Activated CD8-positive, alpha-beta T cell treated with anti-CD3 and anti-CD28 coated beads, Interleukin-2, amount 10 ng/mL, durations not matched to agents 7 days and 5 days (primary cell): ENCODE results near the gene HCK. TPM values are rescaled to one million over a fixed set of nuclear protein-coding genes. Genes with fewer than 3 reads are reported as not detected.

ENCODE experiments used
- ATAC-seq: fragments of 150-1000 bp; cut with Tn5 transposase; one replicate; pipeline ENCODE4 v1.10.0; 2021; ENCODE audit warnings: moderate library complexity
- CTCF ChIA-PET: fragments of 350-600 bp; sonication (Branson Sonifier 250); formaldehyde crosslinking; loops from one replicate; lab custom pipeline; 2021; ENCODE audit warnings: antibody characterized with exemption; lab: Charles Lee
- POLR2A ChIA-PET: fragments of 350-600 bp; sonication (Branson Sonifier 250); formaldehyde crosslinking; loops from one replicate; lab custom pipeline; 2021; ENCODE audit warnings: antibody characterized with exemption; lab: Charles Lee
- DNase-seq: peaks from one replicate; pipeline ENCODE4 v3.0.0-alpha.2; 2020
- H3K27ac Mint-ChIP-seq: one replicate; pipeline ENCODE4 v1.8.0; 2021; ENCODE audit warnings: mild to moderate bottlenecking, mixed read lengths
- H3K27me3 Mint-ChIP-seq: one replicate; pipeline ENCODE4 v1.8.0; 2021; ENCODE audit warnings: low read depth, mixed read lengths
- H3K36me3 Mint-ChIP-seq: one replicate; pipeline ENCODE4 v1.8.0; 2021; ENCODE audit warnings: low read depth, mixed read lengths
- H3K4me1 Mint-ChIP-seq: one replicate; pipeline ENCODE4 v1.8.0; 2021; ENCODE audit warnings: low read depth, mixed read lengths
- H3K4me3 Mint-ChIP-seq: one replicate; pipeline ENCODE4 v1.8.0; 2021; ENCODE audit warnings: mild to moderate bottlenecking, mixed read lengths
- H3K9me3 Mint-ChIP-seq: one replicate; pipeline ENCODE4 v1.8.0; 2022; ENCODE audit warnings: mixed read lengths; ENCODE audit not compliant: insufficient read depth
- total RNA-seq, 2 experiments: library from RNA; stranded (reverse); gene quantifications; one replicate each; pipeline ENCODE4 v1.2.3, GENCODE V29; 2021

The HCK gene
- total RNA-seq, 2 experiments from 2014 or later: not detected

DNA sequence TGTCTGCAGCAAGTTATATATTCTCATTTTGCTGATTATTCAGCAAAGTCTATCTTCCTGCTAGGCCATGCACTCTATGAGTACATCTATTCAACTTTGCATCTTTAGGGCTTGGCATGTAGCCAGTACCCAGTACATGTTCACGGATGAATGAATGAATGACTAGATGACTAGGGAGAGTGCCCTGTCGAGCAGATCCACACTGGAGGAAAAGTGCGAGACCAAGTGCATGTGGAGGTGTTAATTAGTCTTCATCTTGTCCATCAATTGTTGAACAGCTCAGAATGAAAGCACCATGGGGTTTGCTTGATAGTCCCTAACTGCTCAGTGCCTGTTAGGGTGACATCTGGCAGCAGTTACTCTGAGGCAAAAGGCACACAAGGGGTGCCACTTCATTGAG lies 87.9 kb downstream of the HCK start:
- Mint-ChIP-seq H3K4me1 (no peaks in the 10 kb centered on the region), H3K27ac (no peak overlapping the region), H3K4me3 (no peak overlapping the region), H3K27me3 (no peaks in the 10 kb centered on the region), H3K9me3 (no peaks in the 10 kb centered on the region), H3K36me3 (peaks cover 55% of the 10 kb centered on the region)
- ChIA-PET CTCF (no interaction called here), POLR2A (no interaction called here)
- no peak for ATAC-seq
- no peak for DNase-seq

DNA sequence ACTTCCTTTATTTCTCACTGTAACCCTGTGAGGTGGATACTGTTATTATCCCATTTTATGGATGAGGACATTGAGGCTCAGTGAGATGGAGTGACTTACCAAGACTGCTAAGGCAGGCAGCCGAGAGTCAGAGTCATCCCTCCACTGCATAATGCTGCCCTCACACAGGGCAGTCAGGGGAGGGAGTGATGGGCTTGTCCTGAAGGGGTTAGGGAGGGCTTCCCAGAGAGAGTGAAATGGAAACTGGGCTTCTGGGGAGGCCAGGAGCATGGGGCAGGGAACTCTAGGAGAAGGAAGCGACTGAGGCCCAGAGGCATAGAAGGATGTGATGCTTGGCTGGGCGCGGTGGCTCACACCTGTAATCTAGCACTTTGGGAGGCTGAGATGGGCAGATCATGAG lies 88.6 kb downstream of the HCK start:
- ChIA-PET CTCF (no interaction called here), POLR2A (no interaction called here)
- Mint-ChIP-seq H3K27me3 (no peaks in the 10 kb centered on the region), H3K9me3 (no peaks in the 10 kb centered on the region), H3K36me3 (peaks cover 58% of the 10 kb centered on the region), H3K4me3 (no peak overlapping the region), H3K27ac (no peak overlapping the region), H3K4me1 (no peaks in the 10 kb centered on the region)
- DNase-seq: no peak
- no peak for ATAC-seq

DNA sequence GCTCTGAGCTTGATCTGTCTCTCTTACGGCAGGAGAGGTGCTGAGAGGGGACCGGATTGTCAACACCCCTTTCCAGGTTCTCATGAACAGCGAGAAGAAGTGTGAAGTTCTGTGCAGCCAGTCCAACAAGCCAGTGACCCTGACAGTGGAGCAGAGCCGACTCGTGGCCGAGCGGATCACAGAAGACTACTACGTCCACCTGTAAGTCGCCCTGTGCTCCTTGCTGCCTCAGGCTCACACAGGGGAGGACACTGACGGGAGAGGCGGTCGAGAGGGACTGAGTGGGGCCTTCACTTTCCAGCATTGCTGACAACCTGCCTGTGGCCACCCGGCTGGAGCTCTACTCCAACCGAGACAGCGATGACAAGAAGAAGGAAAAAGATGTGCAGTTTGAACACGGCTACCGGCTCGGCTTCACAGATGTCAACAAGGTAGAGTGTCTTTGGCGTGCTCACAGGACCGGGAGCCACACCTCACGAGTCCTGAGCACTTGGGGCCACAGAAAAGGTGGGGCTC lies 89.5 kb downstream of the HCK start:
- Mint-ChIP-seq H3K4me1 (no peaks in the 10 kb centered on the region), H3K27ac (no peak overlapping the region), H3K27me3 (no peaks in the 10 kb centered on the region), H3K9me3 (no peaks in the 10 kb centered on the region), H3K36me3 (peaks cover 65% of the 10 kb centered on the region), H3K4me3 (no peak overlapping the region)
- ATAC-seq: no peak
- CTCF ChIA-PET: no interaction called here
- no peak for DNase-seq
- POLR2A ChIA-PET: no interaction called here

DNA sequence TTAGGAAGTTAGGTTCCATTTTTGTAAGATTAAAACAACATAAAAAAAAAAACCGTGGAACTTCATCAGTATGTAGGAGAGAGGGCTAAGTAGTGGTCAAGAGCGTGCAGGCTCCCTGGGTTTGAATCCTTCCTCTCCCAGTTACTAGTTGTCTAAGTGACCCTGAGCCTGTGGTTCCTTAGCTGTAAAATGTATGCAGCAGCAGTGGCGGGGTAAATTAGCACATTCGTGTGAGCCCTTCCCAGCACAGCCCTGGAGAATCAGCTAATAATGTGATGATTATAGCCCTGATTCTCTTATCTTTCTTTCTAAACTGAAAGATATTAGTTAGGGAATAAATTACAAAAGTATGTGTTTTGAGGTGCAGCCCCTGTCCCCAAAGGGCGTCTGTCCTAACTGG lies 90.0 kb downstream of the HCK start:
- Mint-ChIP-seq H3K4me1 (no peaks in the 10 kb centered on the region), H3K9me3 (no peaks in the 10 kb centered on the region), H3K27me3 (no peaks in the 10 kb centered on the region), H3K27ac (no peak overlapping the region), H3K36me3 (peaks cover 67% of the 10 kb centered on the region), H3K4me3 (no peak overlapping the region)
- ATAC-seq (no peak), DNase-seq (no peak)
- ChIA-PET CTCF (no interaction called here), POLR2A (no interaction called here)

- Mint-ChIP-seq H3K9me3 (no peaks in the 10 kb centered on the region), H3K27ac (no peak overlapping the region), H3K36me3 (peaks cover 64% of the 10 kb centered on the region), H3K4me3 (no peak overlapping the region), H3K27me3 (no peaks in the 10 kb centered on the region), H3K4me1 (no peaks in the 10 kb centered on the region)
- DNase-seq (no peak), ATAC-seq (no peak)
- CTCF ChIA-PET: interaction anchor here (0.5 kb wide), 1 partner anchor 243 kb away, joined by 4 read pairs; no protein-coding TSS in a partner anchor
- POLR2A ChIA-PET: no interaction called here
Observed at GRCh38 chr20:32142991-32143390, 90.9 kb downstream of the HCK start.

- Mint-ChIP-seq H3K27me3 (no peaks in the 10 kb centered on the region), H3K4me3 (no peak overlapping the region), H3K4me1 (no peaks in the 10 kb centered on the region), H3K9me3 (no peaks in the 10 kb centered on the region), H3K36me3 (peaks cover 61% of the 10 kb centered on the region), H3K27ac (no peak overlapping the region)
- ChIA-PET POLR2A (no interaction called here), CTCF (no interaction called here)
- no peak for DNase-seq
- ATAC-seq: no peak
Observed at GRCh38 chr20:32144898-32145662, 93.0 kb downstream of the HCK start.

- no peak overlapping the region for H3K27ac Mint-ChIP-seq
- no peak for DNase-seq
- POLR2A ChIA-PET: interaction anchor here (1.5 kb wide), 1 partner anchor 40 kb away, joined by 4 read pairs; the partner anchor contains the start of gene TM9SF4
- no peak for ATAC-seq
- peaks cover 53% of the 10 kb centered on the region for H3K36me3 Mint-ChIP-seq
- CTCF ChIA-PET: interaction anchor here (0.9 kb wide), 1 partner anchor 188 kb away, joined by 3 read pairs; no protein-coding TSS in a partner anchor
- no peaks in the 10 kb centered on the region for H3K9me3 Mint-ChIP-seq
- H3K27me3 Mint-ChIP-seq: no peaks in the 10 kb centered on the region
- no peak overlapping the region for H3K4me3 Mint-ChIP-seq
- H3K4me1 Mint-ChIP-seq: no peaks in the 10 kb centered on the region
Observed at GRCh38 chr20:32149566-32150170, 97.6 kb downstream of the HCK start.

DNA sequence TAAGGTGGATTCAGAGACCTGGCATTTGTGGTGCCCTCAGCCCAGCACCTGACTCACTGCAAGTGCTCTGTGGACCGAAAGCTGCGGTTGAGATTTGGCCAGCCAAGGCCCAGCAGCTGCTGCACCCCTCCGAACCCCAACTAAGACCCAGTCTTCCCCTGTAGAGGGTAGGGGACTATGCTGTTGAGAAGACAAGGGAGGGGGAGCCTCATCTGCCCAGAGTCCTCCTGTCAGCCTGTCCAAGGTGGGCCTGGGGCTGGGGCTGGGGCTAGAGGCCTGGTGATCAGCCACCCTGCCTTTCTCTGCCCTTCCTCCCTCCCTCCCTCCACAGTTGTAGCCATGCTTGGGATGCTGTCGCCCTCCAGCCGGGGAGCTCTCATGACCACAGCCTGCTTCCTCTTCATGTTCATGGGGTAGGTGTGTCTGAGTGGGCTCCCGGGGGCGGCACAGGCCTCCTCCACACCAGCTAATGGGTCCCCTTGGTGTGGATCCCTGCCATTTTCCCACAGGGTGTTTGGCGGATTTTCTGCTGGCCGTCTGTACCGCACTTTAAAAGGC lies 98.3 kb downstream of the HCK start:
- no peak for DNase-seq
- ChIA-PET CTCF (no interaction called here), POLR2A (interaction anchor here (1.5 kb wide), 1 partner anchor 41 kb away, joined by 4 read pairs; the partner anchor contains the start of gene TM9SF4)
- no peak for ATAC-seq
- Mint-ChIP-seq H3K4me3 (no peak overlapping the region), H3K27ac (no peak overlapping the region), H3K9me3 (no peaks in the 10 kb centered on the region), H3K36me3 (peaks cover 52% of the 10 kb centered on the region), H3K4me1 (no peaks in the 10 kb centered on the region), H3K27me3 (no peaks in the 10 kb centered on the region)

Other genes starting within 250 kb of the HCK start
- gene MYLK2, start 232.9 kb upstream of the HCK start, total RNA-seq: under 1 TPM; 0.66 to 0.89 TPM
- gene FOXS1, start 206.6 kb upstream of the HCK start, total RNA-seq: not detected
- gene DUSP15, start 181.7 kb upstream of the HCK start, total RNA-seq: not detected
- gene TTLL9, start 181.6 kb upstream of the HCK start, total RNA-seq: not detected
- gene PDRG1, start 100.2 kb upstream of the HCK start, total RNA-seq: 10 to 100 TPM; 15.0 to 16.1 TPM
- gene XKR7, start 84.1 kb upstream of the HCK start, total RNA-seq: under 1 TPM in 1 of 2 experiments, not detected in 1; 0.03 TPM
- not detected for gene CCM2L, start 41.8 kb upstream of the HCK start, total RNA-seq
- gene TM9SF4, start 57.5 kb downstream of the HCK start, total RNA-seq: 10 to 100 TPM; 29.8 to 30.4 TPM
- 10 to 100 TPM; 21.9 to 22.9 TPM for gene PLAGL2, start 155.5 kb downstream of the HCK start, total RNA-seq
- gene POFUT1, start 155.6 kb downstream of the HCK start, total RNA-seq: 10 to 100 TPM; 23.5 to 24.8 TPM
- gene KIF3B, start 225.4 kb downstream of the HCK start, total RNA-seq: 10 to 100 TPM; 15.1 to 16.0 TPM